GM18517 (cell line): ENCODE results near the gene ANKRD60.

Experiments used
- ATAC-seq: cut with Tn5 transposase; IDR thresholded peaks from one replicate; pipeline ENCODE4 v1.9.1; 2021; ENCODE audit warnings: mild to moderate bottlenecking, moderate library complexity; ENCODE audit not compliant: unreplicated experiment

The ANKRD60 gene

DNA sequence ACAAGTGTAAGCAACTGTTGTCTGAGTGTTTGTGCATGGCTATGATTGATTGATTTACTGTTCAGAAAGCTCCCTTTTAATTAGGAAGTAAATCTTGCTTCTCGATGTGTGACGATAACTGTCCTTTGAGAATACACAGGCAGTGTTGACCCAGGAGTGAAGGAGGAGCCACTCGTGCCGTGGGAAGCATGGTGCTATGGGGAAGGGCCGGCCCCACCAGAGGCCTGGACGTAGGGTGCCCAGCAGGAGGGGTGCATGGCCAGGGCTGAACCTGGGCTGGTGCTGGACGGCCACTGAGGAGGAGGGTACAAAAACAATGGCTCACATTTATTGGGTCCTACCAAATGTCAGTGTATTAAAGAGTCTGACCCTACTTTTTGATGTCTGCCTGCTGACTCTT, 60.7 kb downstream of the ANKRD60 start:
- no peak for ATAC-seq
